Measurements from ENCODE around the gene PSMD9. TPM values are rescaled to one million over a fixed set of nuclear protein-coding genes. Genes with fewer than 3 reads are reported as not detected.
A peak's percentile ranks its signal among the peaks of the same experiment; 100 is the strongest.
"Not testable (repeated sequence)": the region's sequence is repeated elsewhere in the genome, so short reads cannot be mapped to it uniquely, and the experiment has no call there.

The PSMD9 gene
- total RNA-seq, 3 donors from 2014 or later, result 34.7 to 65.3 (median 37.9) TPM

- no peak for DNase-seq (ENCODE audit: low spot score in 2 of 2)
- no peaks in the 10 kb centered on the region for H3K9me3 ChIP-seq
- H3K27me3 ChIP-seq, result no peaks in the 10 kb centered on the region
- peak overlapping the region; percentile 82 to 88 for H3K27ac ChIP-seq
- H3K4me3 ChIP-seq, result no peak overlapping the region
- intact Hi-C loops (cut with DNase I; ENCODE audit: low total_unique reads), result no loop called here
- peaks cover 0 to 5% of the 10 kb centered on the region in 2 donors for H3K4me1 ChIP-seq
- no peaks in the 10 kb centered on the region for H3K36me3 ChIP-seq
- no peak for TF ChIP-seq CTCF (IDR thresholded peaks at IDR 0.05)
- TF ChIP-seq POLR2A (IDR thresholded peaks at IDR 0.05), result no peak
- no peak for TF ChIP-seq POLR2AphosphoS5 (IDR thresholded peaks at IDR 0.05)
Observed at GRCh38 chr12:121858318-121858661, 30.3 kb upstream of the PSMD9 start.

- peak in 1 of 2 donors; percentile 68 for DNase-seq (ENCODE audit: low spot score in 2 of 2)
- Histone ChIP-seq H3K4me3 (no peak within 1 kb of the TSS), H3K36me3 (no peaks in the 10 kb centered on the region), H3K27ac (peak within 1 kb of the TSS; percentile 82 to 88), H3K4me1 (peaks cover 0 to 5% of the 10 kb centered on the region in 2 donors), H3K27me3 (no peaks in the 10 kb centered on the region), H3K9me3 (no peaks in the 10 kb centered on the region)
- intact Hi-C loops (cut with DNase I; ENCODE audit: low total_unique reads), result no loop called here
- TF ChIP-seq POLR2AphosphoS5 (IDR thresholded peaks at IDR 0.05) (peak in 2 of 3 donors; percentile 29 to 60), CTCF (IDR thresholded peaks at IDR 0.05) (no peak), POLR2A (IDR thresholded peaks at IDR 0.05) (no peak)
Observed at GRCh38 chr12:121858662-121859572, 29.7 kb upstream of the PSMD9 start, which contains the start of gene HPD. Gene HPD (minus strand): TSS chr12:121858859. CDS start chr12:121858823, 36 bp downstream.

GRCh38 chr12:121860257-121860656, 28.3 kb upstream of the PSMD9 start:
- DNase-seq (ENCODE audit: low spot score in 2 of 2), result no peak
- H3K27me3 ChIP-seq, result no peaks in the 10 kb centered on the region
- no peak for TF ChIP-seq POLR2AphosphoS5 (IDR thresholded peaks at IDR 0.05)
- TF ChIP-seq CTCF (IDR thresholded peaks at IDR 0.05), result no peak
- no peak for TF ChIP-seq POLR2A (IDR thresholded peaks at IDR 0.05)
- no peak overlapping the region for H3K4me3 ChIP-seq
- peak overlapping the region; percentile 82 to 88 for H3K27ac ChIP-seq
- no peaks in the 10 kb centered on the region for H3K36me3 ChIP-seq
- H3K4me1 ChIP-seq, result peaks cover 0 to 5% of the 10 kb centered on the region in 2 donors
- intact Hi-C loops (cut with DNase I; ENCODE audit: low total_unique reads), result no loop called here
- H3K9me3 ChIP-seq, result no peaks in the 10 kb centered on the region

- H3K4me3 ChIP-seq; DNase-seq (ENCODE audit: low spot score in 2 of 2); H3K36me3 ChIP-seq; H3K4me1 ChIP-seq; H3K27me3 ChIP-seq; H3K27ac ChIP-seq; H3K9me3 ChIP-seq; intact Hi-C loops (cut with DNase I; ENCODE audit: low total_unique reads): not testable (repeated sequence)
Observed at GRCh38 chr12:121860699-121861098, 27.9 kb upstream of the PSMD9 start.

GRCh38 chr12:121861636-121862254, 26.8 kb upstream of the PSMD9 start:
- Histone ChIP-seq H3K27ac (no peak overlapping the region), H3K36me3 (no peaks in the 10 kb centered on the region), H3K9me3 (no peaks in the 10 kb centered on the region), H3K27me3 (no peaks in the 10 kb centered on the region), H3K4me3 (no peak overlapping the region), H3K4me1 (peaks cover 0 to 5% of the 10 kb centered on the region in 2 donors)
- TF ChIP-seq POLR2A (IDR thresholded peaks at IDR 0.05) (no peak), POLR2AphosphoS5 (IDR thresholded peaks at IDR 0.05) (no peak), CTCF (IDR thresholded peaks at IDR 0.05) (no peak)
- intact Hi-C loops (cut with DNase I; ENCODE audit: low total_unique reads), result no loop called here
- no peak for DNase-seq (ENCODE audit: low spot score in 2 of 2)
